ENCODE results near the gene HOXB2.

The HOXB2 gene

GRCh38 chr17:48545022-48545375 lies at the start of gene HOXB2:
Gene HOXB2, minus strand, starts transcription at chr17:48545109. Its CDS starts 198 bp downstream, at chr17:48544911.
- FAIRE-seq = no peak

DNA sequence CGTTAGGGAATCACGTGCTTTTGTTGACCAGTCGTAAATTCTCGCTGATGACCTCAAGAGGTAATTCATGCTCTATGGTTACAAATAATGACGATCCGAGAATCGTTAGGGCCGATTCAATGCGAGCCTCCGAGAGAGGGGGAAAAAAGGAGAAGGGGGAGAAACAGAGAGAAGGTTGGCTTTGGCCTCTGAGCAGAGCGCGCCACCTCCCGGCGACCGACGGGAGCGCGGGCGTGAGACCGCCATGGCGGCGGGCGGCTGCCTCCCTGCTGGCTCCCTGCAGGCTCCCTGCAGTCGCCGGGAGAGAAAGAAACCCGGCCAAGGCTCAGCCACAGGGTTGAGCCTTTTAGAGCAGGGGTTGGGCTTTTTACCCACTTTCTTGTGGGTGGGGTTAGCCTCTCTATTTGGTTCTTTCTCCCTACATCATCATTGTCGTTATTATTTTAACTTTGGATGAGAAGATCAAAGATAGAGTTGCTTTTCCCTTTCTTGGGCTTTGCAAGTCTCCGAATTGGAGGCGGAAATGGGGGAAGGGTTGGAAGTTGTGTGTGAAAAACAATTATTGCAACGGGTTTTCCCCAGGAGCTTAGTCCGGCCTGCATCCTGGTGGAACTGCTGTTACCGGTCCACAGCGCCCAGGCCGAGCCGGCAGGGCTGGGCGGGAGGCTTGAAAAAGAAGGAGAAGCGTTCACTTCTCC lies 49.1 kb upstream of the HOXB2 start:
- FAIRE-seq = no peak

DNA sequence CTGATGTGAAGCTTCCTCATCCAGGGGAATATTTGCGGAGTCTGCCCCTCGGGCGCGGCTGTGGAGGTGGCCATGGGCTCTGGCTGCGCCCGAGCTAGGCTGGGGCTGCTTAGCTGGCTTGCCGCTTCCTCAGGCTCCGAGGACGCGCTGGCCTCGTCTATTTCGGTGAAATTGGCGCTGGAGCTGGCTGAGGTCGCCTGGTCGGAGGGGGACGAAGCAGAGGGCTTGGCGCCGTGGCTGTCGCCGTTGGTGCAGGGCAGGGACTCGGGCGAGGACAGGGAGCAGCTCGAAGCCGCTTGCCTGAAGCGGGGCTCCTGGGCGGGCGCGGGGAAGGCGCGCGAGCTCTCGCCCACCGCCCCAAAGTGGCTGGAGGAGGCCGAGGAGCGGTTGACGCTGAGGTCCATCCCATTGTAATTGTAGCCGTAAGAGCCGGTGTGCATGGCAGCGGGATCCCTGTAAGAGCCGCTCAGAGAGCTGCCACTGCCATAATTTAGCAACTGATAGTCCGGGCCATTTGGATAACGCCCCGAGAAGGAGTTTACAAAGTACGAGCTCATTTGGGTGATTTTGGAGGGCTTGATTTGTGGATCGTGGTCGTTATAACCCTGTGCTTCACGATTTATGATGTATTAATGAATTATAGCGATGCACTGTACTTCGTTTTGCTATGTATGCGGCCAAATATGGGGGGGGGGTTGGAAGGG lies 48.4 kb upstream of the HOXB2 start, which contains the start of gene HOXB5:
HOXB5 (minus strand) TSS at position 654 of the 704 bp plus-strand sequence; CDS start at position 557, 97 bp downstream.
- FAIRE-seq = no peak

DNA sequence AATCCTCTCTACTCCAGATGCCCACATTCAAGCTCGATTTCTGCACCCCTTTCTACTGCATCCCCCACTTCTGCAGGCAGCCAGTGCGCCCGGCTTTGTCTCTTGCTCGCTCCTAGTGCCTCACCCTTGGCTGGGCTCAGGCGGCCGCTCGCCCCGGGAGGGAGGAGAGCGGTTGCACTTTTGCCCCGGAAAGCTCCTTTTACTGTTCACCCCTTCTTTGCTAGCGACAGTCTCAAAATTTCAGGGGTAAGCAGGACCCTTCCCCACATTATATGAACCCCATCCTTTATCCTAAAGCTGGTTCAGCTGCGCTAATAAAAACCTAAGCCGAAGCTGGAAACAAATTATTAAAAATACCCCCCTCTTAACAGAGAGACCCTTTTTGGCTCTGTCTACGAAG lies 47.7 kb upstream of the HOXB2 start:
- no peak for FAIRE-seq

GRCh38 chr17:48592057-48592514 lies 47.2 kb upstream of the HOXB2 start:
- FAIRE-seq = no peak

DNA sequence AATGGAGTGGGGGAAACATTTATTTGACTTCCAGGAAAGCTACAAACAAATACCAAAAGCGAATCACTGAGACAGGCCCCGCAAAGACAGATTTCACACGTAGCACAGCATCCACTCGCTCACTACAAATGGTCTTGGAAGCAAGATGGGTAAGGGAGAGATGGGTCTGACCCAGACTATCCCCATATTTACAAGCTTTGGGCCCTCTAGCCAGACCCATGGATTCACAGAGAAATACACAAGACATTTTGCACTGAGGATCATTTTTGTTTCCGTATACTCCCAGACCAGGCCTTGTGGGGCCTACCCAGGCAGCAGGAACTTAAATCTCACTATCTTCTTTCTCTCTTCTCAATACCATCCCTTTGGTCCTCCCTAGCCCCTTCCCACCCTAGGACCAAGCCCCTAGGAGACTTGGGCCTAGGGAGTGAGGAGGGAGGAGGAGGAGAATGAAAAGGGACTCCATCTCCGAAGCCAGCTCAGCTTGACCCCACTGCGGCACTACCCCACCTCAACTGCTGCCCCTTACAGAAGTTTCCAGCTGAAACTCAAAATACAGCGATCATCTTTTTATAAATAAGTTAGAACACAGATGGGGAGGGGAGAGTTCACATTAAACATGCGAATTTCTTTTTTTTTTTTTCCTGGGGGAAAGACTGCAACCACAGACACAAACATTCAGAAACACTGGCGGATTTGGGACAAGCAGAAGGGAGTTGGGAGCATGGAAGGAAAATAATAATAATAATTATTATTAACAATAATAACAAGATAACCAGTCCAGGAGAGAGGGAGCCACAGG lies 46.5 kb upstream of the HOXB2 start:
- no peak for FAIRE-seq

- FAIRE-seq = no peak
These were observed 45.8 kb upstream of the HOXB2 start for GRCh38 chr17:48590607-48591161.

DNA sequence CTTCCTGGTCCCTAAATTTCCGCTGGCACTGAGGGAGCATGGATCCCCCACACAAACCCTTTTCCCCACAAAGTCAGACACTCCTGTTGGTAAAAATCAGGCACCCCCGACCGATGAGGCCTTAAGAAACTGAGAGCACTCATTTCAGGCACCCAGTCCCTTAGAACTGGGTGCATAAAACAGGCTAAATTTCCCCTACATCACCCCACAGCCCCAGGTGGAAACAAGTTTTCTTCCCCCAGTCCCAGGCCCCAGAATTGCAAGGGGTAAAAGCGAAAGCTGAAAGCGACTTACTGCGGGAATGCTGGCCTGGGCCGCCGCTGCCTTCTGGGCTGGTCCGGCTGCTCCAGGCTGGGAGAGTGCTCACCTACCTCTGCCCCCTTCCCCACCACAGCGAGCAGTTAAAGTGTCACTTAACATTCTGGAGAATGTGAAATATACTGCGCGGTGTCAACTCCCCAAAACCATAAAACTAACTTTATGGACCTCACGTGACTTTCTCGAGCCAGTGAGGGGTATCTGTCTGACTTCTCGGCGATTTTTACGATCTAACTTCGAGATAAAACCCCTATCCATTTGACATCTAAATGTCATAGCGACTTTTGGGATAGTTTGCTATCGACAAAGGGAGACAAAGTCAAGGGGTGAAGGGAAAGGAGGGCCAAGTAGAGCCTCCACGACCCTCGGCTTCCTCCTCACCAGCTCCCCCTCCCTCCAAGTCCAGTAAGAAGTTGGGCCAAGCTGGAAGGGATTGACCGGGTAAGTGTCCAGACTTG lies 45.1 kb upstream of the HOXB2 start, which contains the start of gene HOXB3:
HOXB3 (minus strand) TSS at position 411 of the 776 bp plus-strand sequence. CDS start 37,767 bp downstream, outside the sequence.
- no peak for FAIRE-seq

DNA sequence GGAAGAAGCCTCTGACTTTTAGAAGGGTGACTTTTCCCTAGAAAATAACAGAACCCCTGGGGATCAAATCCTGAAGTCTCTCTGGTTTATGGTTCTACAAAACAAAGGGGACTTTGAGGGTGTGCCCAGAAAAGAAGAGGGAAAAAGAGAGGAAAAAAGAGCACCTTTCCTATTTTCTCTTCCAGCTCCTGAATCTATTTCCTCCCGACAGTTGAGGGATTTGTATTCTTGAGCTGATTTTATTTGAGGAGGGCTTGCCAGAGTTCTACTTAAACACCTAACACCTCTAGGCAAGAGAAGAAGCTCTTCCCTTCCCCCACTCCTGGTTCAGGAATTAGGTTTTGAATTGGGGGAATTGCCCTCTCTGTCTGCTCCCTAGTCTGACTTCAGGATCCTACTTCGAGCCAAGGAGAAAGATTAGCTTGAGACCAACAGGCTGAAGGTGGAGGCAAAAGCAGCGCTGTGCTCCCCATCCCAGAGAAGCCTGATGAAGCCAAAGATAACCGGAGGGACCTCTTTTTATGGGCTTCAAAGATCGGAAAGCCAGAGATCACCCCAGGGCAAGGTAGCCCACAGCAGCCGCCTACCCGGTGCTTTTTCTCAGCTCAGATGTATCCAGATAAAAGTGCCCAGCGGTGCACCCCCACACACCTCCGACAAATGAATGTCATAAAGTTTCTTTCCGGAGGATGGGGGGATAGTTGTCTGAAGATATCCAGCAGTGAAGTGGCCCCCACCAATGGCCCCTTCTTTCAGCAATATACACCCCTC lies 44.3 kb upstream of the HOXB2 start:
- no peak for FAIRE-seq

DNA sequence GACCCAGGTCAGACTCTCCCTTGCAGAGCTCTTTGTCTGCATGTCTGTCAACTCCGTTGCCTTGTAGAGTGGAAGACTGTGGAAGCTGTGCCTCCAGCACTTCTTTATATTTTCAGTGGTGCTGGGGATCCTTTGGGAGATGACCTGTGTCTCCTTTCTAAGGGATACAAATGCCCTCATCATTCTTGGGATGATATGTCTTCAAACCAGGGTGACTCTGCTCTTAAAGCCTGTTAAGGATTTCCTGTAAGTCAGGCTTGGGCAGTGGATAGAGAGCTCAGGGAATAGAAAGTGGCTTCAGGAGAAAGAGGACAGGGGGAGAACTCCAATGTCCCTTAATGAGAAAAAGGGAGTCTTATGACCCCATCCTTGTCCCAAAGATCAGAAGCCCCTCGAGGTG lies 43.6 kb upstream of the HOXB2 start:
- no peak for FAIRE-seq

GRCh38 chr17:48588074-48588415 lies 43.1 kb upstream of the HOXB2 start:
- FAIRE-seq = no peak

DNA sequence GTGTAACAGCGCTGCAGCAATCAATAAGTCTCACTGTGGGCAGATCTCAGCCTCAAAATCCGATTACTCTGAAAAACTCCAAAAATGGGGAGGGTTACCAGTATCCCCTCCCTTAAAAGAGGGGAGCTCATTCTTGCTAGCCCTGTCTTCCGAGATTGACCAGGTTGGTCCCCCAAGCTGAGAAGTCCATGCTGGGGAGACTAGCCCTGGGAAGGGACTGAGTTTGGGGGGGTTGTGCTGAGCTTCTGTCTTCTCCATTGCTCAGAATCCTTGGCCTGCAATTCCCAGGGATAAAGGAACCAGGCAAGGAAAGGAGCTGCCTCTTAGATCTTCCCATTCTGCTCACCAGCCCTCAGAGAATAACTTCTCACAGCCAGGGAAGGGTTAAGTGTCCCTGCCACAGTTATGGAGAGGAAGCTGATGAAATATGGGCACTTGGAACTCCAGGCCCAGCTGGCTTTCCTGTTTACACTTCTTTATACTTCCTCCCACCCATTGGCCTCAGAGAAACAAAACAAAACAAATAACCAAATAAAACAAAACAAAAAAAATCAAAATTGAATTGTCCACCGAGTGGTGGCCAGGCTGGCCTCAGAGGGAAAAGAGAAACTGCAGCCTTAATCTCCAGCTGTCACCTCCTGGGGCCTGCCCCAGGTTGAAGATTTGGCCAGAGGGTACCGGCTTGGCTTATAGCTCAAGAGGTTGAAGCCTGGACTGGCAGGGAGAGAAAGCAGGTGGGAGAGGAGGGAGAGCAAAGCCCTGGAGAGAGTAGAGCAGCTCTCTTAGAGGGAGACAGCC lies 42.6 kb upstream of the HOXB2 start:
- FAIRE-seq = no peak

DNA sequence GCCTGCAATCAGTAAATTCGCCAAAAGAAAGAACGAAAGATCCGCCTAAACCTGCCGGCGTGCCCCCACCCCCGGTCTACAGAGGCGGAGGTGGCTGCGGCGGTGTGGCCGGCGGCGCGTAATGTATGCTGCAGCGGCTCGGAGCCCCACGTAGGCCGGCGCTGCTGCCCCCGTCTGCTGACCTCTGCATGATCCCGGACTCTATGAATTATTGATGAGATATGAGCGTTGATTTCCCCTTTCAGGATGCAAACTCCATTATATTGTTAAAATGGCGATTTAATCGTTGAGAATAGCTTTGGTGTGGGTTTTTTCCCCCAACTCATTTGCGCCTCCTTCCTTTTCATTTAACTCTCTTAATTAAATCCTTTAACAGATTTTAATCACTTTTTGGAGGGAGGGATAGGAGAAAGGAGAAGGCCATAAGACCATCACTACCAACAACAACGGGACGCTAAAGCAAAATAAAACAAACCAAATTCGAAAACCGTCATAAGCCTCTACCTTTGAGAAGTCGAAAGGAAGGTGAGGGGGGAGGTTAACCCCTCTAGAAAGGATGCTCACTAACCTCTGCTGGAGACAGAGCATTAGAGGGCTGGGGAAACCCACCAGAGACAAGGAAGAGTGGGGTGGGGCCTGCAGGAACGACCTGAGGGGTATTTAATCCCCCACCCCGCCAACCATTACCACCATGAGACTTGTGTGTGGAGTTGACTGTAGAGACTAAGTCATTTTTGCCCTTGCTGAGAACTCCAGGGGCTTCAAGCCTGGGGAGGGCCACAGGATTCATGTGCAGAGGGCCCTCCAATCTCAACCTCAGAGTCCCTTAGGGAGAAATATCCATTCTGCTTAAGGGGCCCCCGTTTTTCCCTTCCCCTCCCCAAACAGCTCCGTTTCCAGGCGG lies 41.7 kb upstream of the HOXB2 start:
- FAIRE-seq = no peak

DNA sequence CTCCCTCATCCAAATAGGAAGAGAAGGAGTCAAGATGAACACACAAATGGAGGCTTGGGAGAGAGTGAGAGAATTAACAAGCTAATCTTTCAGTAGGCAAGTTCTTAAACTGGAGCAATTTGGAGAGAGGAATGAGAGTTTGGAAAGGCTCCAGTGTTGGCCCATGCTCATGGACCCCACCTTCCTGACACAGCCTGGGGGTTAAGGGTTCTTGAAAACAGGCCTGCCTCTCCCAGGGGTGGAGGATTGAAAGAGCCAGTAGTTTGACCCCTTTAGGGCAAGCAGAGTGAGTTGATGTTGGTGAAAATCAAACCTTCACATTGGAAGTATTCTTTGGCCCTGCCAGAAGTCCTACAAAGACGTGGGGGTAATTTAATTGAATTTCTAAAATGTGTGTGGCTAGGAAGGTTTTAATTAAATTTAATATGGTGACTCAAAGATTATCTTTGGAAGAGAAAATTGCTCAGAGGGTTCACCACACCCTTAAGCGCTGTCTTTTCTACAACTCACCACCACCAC lies 39.4 kb upstream of the HOXB2 start:
- FAIRE-seq = no peak

DNA sequence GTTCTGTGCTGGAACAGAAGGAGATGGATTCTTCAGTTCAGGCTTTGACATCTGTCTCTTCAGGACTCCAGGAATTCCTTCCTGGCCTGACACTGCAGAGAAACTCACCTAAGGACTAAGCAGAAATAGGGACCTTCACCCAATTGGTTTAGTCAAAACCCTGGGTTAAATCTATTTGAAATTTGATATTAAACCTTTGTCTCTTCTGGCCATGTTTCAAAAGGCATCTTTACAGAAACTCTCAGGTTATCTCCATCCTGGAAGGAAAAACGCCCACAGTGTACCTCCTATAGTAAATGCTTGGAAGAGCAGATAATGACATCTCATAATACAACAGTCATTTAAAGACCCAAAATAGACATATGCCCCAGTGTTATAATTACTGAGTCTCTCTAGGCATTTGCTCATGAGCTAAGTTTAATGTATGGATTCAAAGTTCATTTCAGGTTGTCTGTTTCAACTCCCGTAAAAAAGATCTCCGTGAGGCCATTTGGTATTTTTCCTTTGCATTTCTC lies 38.9 kb upstream of the HOXB2 start:
- no peak for FAIRE-seq

DNA sequence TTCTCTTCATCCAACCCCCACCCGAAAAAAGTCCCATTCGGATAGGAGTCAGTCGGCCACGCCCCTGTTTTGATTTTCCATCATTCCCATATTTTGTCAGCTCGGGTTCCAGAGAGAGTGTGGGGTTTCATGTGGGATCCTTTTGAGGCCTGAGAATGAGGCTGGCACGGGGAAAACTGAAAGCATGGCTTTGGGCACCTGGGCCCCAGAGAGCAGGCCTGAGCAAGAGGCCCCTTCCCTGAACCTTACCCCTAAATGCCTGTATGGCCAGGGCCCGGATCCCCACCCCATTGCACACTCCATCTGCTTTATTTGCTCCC lies 37.8 kb upstream of the HOXB2 start:
- FAIRE-seq = no peak

GRCh38 chr17:48579760-48580554 lies 35.0 kb upstream of the HOXB2 start:
- no peak for FAIRE-seq

DNA sequence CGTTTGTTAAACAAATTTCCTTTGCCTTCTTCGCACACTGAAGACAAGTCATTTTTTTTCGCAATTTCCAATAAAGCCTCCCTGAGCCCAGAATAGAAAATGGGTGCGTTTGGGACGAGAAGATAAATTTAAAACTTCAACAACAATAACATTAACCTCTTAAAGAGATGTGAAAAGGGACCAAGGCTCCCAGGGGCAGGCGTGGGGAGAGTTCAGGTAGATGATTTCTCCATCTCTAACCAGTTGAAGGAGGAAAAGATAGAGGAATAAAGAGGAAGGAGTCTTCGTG lies 34.5 kb upstream of the HOXB2 start:
- FAIRE-seq = no peak

Measured in A204.1 (cell line).